Panc1 (cell line): Measurements from ENCODE around the gene TTC23L.

ENCODE experiments used
- CTCF ChIP-seq: fragments of 450-650 bp; IDR thresholded peaks from 2 replicates; pipeline ENCODE4 v1.5.1; 2017; ENCODE audit warnings: mild to moderate bottlenecking
- SIN3A ChIP-seq: IDR thresholded peaks from 2 replicates; pipeline ENCODE4 v1.6.1; 2012; ENCODE audit warnings: low read depth, mild to moderate bottlenecking, low read length, moderate library complexity, borderline replicate concordance; ENCODE audit not compliant: insufficient read depth
- TCF7L2 ChIP-seq: IDR thresholded peaks from 2 replicates; pipeline ENCODE4 v1.6.1; 2011; ENCODE audit warnings: mild to moderate bottlenecking, low read depth, low read length, inconsistent platforms

GRCh38 chr5:34930462-34930844 lies 91.5 kb downstream of the TTC23L start:
- TF ChIP-seq CTCF (no peak), SIN3A (no peak), TCF7L2 (no peak)
